GM23338 (cell line): Measurements from ENCODE around the gene ATXN7.

Experiments
- CREB1 ChIP-seq: fragments of 250-450 bp; sonication (Bioruptor Pico); IDR thresholded peaks from 2 replicates; pipeline ENCODE4 v1.5.0; 2020; ENCODE audit warnings: low read depth, mild to moderate bottlenecking, moderate library complexity
- EZH2 ChIP-seq: fragments of 200-600 bp; sonication (generic); IDR thresholded peaks from one replicate; pipeline ENCODE4 v1.8.0; 2017; ENCODE audit warnings: antibody characterized with exemption, mild to moderate bottlenecking, low read depth; ENCODE audit not compliant: unreplicated experiment
- EZH2phosphoT487 ChIP-seq: fragments of 200-600 bp; sonication (generic); IDR thresholded peaks from one replicate; pipeline ENCODE4 v1.8.1; 2018; ENCODE audit warnings: antibody characterized with exemption; ENCODE audit not compliant: unreplicated experiment
- JUNB ChIP-seq: IDR thresholded peaks from one replicate; pipeline ENCODE4 v1.6.1; 2016; ENCODE audit warnings: antibody characterized with exemption; ENCODE audit not compliant: unreplicated experiment
- NANOG ChIP-seq: IDR thresholded peaks from 2 replicates; pipeline ENCODE4 v1.6.1; 2016; ENCODE audit warnings: antibody characterized with exemption, borderline replicate concordance
- POLR2AphosphoS5 ChIP-seq: IDR thresholded peaks from 2 replicates; pipeline ENCODE4 v1.6.1; 2016; ENCODE audit warnings: antibody characterized with exemption, low read depth
- STAT1 ChIP-seq: IDR thresholded peaks from one replicate; pipeline ENCODE4 v1.6.1; 2016; ENCODE audit warnings: antibody characterized with exemption; ENCODE audit not compliant: unreplicated experiment
- ZNF114 ChIP-seq: fragments of 250-450 bp; sonication (Bioruptor Pico); IDR thresholded peaks from 2 replicates; pipeline ENCODE4 v1.5.0; 2020; ENCODE audit warnings: mild to moderate bottlenecking, moderate library complexity
- ZNF331 ChIP-seq: fragments of 250-450 bp; sonication (Bioruptor Pico); IDR thresholded peaks from 2 replicates; pipeline ENCODE4 v1.5.0; 2020; ENCODE audit warnings: low read depth, mild to moderate bottlenecking, moderate library complexity
- TF ChIP-seq, protein P1 (sequence below), 2 experiments: fragments of 200-600 bp in 1 of 2; sonication (generic) in 1 of 2; conservative IDR thresholded peaks; 2 replicates each; pipeline versions ENCODE4 v1.5.1 to v1.6.1; 2016 to 2017; ENCODE audit warnings: antibody characterized with exemption in 2 of 2, low read depth in 2 of 2, mild to moderate bottlenecking in 2 of 2, moderate library complexity in 1 of 2
- TF ChIP-seq, protein P2 (sequence below): IDR thresholded peaks from one replicate; pipeline ENCODE4 v1.6.1; 2018; ENCODE audit warnings: antibody characterized with exemption; ENCODE audit not compliant: unreplicated experiment
- TF ChIP-seq, protein P3 (sequence below): fragments of 250-450 bp; sonication (Bioruptor Pico); IDR thresholded peaks from 2 replicates; pipeline ENCODE4 v1.5.0; 2020; ENCODE audit warnings: mild to moderate bottlenecking, moderate library complexity
- TF ChIP-seq, protein P4 (sequence below): IDR thresholded peaks from 2 replicates; pipeline ENCODE4 v1.6.1; 2016; ENCODE audit warnings: antibody characterized with exemption

DNA sequence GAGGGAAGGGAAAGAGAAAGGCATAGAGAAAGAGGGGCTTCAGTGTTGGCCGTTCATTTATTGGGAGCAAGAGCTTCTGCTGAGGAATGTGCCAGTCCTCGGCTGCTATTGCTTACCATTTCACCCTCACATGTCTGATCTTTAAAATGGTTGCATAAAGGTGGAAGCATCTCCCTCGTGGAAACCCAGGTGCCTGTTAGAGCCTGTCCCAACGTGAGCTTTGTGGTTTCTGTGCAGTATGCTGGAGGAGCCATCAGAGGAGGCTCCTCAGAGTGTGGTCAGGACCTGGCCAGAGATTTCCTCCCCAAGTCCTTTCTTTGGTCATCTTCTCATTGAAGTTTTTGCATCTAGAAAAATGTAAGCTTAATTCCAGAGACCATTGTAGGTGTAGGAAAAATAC lies 125.3 kb downstream of the ATXN7 start:
- TF ChIP-seq JUNB (no peak), EZH2 (no peak), POLR2AphosphoS5 (no peak), CREB1 (CRISPR knock-in tag) (no peak), EZH2phosphoT487 (no peak), STAT1 (no peak), NANOG (no peak), ZNF114 (CRISPR knock-in tag) (no peak), ZNF331 (CRISPR knock-in tag) (no peak)
- TF ChIP-seq, protein P1, sequence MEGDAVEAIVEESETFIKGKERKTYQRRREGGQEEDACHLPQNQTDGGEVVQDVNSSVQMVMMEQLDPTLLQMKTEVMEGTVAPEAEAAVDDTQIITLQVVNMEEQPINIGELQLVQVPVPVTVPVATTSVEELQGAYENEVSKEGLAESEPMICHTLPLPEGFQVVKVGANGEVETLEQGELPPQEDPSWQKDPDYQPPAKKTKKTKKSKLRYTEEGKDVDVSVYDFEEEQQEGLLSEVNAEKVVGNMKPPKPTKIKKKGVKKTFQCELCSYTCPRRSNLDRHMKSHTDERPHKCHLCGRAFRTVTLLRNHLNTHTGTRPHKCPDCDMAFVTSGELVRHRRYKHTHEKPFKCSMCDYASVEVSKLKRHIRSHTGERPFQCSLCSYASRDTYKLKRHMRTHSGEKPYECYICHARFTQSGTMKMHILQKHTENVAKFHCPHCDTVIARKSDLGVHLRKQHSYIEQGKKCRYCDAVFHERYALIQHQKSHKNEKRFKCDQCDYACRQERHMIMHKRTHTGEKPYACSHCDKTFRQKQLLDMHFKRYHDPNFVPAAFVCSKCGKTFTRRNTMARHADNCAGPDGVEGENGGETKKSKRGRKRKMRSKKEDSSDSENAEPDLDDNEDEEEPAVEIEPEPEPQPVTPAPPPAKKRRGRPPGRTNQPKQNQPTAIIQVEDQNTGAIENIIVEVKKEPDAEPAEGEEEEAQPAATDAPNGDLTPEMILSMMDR (conservative IDR thresholded peaks at IDR 0.05; ENCODE audit: low read depth in 2 of 2), result no peak
- TF ChIP-seq, protein P2, sequence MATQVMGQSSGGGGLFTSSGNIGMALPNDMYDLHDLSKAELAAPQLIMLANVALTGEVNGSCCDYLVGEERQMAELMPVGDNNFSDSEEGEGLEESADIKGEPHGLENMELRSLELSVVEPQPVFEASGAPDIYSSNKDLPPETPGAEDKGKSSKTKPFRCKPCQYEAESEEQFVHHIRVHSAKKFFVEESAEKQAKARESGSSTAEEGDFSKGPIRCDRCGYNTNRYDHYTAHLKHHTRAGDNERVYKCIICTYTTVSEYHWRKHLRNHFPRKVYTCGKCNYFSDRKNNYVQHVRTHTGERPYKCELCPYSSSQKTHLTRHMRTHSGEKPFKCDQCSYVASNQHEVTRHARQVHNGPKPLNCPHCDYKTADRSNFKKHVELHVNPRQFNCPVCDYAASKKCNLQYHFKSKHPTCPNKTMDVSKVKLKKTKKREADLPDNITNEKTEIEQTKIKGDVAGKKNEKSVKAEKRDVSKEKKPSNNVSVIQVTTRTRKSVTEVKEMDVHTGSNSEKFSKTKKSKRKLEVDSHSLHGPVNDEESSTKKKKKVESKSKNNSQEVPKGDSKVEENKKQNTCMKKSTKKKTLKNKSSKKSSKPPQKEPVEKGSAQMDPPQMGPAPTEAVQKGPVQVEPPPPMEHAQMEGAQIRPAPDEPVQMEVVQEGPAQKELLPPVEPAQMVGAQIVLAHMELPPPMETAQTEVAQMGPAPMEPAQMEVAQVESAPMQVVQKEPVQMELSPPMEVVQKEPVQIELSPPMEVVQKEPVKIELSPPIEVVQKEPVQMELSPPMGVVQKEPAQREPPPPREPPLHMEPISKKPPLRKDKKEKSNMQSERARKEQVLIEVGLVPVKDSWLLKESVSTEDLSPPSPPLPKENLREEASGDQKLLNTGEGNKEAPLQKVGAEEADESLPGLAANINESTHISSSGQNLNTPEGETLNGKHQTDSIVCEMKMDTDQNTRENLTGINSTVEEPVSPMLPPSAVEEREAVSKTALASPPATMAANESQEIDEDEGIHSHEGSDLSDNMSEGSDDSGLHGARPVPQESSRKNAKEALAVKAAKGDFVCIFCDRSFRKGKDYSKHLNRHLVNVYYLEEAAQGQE, result no peak
- TF ChIP-seq, protein P3, sequence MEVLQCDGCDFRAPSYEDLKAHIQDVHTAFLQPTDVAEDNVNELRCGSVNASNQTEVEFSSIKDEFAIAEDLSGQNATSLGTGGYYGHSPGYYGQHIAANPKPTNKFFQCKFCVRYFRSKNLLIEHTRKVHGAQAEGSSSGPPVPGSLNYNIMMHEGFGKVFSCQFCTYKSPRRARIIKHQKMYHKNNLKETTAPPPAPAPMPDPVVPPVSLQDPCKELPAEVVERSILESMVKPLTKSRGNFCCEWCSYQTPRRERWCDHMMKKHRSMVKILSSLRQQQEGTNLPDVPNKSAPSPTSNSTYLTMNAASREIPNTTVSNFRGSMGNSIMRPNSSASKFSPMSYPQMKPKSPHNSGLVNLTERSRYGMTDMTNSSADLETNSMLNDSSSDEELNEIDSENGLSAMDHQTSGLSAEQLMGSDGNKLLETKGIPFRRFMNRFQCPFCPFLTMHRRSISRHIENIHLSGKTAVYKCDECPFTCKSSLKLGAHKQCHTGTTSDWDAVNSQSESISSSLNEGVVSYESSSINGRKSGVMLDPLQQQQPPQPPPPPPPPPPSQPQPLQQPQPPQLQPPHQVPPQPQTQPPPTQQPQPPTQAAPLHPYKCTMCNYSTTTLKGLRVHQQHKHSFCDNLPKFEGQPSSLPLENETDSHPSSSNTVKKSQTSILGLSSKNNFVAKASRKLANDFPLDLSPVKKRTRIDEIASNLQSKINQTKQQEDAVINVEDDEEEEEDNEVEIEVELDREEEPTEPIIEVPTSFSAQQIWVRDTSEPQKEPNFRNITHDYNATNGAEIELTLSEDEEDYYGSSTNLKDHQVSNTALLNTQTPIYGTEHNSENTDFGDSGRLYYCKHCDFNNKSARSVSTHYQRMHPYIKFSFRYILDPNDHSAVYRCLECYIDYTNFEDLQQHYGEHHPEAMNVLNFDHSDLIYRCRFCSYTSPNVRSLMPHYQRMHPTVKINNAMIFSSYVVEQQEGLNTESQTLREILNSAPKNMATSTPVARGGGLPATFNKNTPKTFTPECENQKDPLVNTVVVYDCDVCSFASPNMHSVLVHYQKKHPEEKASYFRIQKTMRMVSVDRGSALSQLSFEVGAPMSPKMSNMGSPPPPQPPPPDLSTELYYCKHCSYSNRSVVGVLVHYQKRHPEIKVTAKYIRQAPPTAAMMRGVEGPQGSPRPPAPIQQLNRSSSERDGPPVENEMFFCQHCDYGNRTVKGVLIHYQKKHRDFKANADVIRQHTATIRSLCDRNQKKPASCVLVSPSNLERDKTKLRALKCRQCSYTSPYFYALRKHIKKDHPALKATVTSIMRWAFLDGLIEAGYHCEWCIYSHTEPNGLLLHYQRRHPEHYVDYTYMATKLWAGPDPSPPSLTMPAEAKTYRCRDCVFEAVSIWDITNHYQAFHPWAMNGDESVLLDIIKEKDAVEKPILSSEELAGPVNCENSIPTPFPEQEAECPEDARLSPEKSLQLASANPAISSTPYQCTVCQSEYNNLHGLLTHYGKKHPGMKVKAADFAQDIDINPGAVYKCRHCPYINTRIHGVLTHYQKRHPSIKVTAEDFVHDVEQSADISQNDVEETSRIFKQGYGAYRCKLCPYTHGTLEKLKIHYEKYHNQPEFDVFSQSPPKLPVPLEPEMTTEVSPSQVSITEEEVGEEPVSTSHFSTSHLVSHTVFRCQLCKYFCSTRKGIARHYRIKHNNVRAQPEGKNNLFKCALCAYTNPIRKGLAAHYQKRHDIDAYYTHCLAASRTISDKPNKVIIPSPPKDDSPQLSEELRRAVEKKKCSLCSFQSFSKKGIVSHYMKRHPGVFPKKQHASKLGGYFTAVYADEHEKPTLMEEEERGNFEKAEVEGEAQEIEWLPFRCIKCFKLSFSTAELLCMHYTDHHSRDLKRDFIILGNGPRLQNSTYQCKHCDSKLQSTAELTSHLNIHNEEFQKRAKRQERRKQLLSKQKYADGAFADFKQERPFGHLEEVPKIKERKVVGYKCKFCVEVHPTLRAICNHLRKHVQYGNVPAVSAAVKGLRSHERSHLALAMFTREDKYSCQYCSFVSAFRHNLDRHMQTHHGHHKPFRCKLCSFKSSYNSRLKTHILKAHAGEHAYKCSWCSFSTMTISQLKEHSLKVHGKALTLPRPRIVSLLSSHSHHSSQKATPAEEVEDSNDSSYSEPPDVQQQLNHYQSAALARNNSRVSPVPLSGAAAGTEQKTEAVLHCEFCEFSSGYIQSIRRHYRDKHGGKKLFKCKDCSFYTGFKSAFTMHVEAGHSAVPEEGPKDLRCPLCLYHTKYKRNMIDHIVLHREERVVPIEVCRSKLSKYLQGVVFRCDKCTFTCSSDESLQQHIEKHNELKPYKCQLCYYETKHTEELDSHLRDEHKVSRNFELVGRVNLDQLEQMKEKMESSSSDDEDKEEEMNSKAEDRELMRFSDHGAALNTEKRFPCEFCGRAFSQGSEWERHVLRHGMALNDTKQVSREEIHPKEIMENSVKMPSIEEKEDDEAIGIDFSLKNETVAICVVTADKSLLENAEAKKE (CRISPR knock-in tag), result no peak
- TF ChIP-seq, protein P4, sequence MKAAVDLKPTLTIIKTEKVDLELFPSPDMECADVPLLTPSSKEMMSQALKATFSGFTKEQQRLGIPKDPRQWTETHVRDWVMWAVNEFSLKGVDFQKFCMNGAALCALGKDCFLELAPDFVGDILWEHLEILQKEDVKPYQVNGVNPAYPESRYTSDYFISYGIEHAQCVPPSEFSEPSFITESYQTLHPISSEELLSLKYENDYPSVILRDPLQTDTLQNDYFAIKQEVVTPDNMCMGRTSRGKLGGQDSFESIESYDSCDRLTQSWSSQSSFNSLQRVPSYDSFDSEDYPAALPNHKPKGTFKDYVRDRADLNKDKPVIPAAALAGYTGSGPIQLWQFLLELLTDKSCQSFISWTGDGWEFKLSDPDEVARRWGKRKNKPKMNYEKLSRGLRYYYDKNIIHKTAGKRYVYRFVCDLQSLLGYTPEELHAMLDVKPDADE, result no peak
